SK-N-SH treated with all-trans-retinoic acid at 6 μM for 48 hours (cell line): ENCODE measurements around the gene CAPN13.

ENCODE experiments used
- CSDC2 ChIP-seq: fragments of 250-450 bp; sonication (Bioruptor Pico); IDR thresholded peaks from 2 replicates; pipeline ENCODE4 v1.5.0; 2020; ENCODE audit warnings: mild to moderate bottlenecking, moderate library complexity
- ISL1 ChIP-seq: fragments of 250-450 bp; sonication (Bioruptor Pico); IDR thresholded peaks from 2 replicates; pipeline ENCODE4 v2.1.2; 2022; ENCODE audit warnings: mild to moderate bottlenecking, moderate library complexity
- TCF4 ChIP-seq: fragments of 250-450 bp; sonication (Bioruptor Pico); IDR thresholded peaks from 2 replicates; pipeline ENCODE4 v1.8.0; 2021; ENCODE audit warnings: mild to moderate bottlenecking, moderate library complexity, borderline replicate concordance
- TOX ChIP-seq: fragments of 250-450 bp; sonication (Bioruptor Pico); IDR thresholded peaks from 2 replicates; pipeline ENCODE4 v1.8.0; 2021; ENCODE audit warnings: mild to moderate bottlenecking, moderate library complexity, borderline replicate concordance
- ZC3H10 ChIP-seq: fragments of 250-450 bp; sonication (Bioruptor Pico); IDR thresholded peaks from 2 replicates; pipeline ENCODE4 v1.5.1; 2021; ENCODE audit warnings: mild to moderate bottlenecking, moderate library complexity
- ZFP30 ChIP-seq: fragments of 450-650 bp; formaldehyde crosslinking; IDR thresholded peaks from 2 replicates; pipeline ENCODE4 v1.5.0; 2022; ENCODE audit warnings: mild to moderate bottlenecking, moderate library complexity
- TF ChIP-seq, protein P1 (sequence below): fragments of 250-450 bp; sonication (Bioruptor Pico); IDR thresholded peaks from 2 replicates; pipeline ENCODE4 v1.5.1; 2020; ENCODE audit warnings: low read depth, mild to moderate bottlenecking, moderate library complexity
- TF ChIP-seq, protein P2 (sequence below): fragments of 250-450 bp; sonication (Bioruptor Pico); IDR thresholded peaks from 2 replicates; pipeline ENCODE4 v1.5.1; 2021; ENCODE audit warnings: mild to moderate bottlenecking, moderate library complexity
- TF ChIP-seq, protein P3 (sequence below): fragments of 250-450 bp; sonication (Bioruptor Pico); IDR thresholded peaks from 2 replicates; pipeline ENCODE4 v1.8.0; 2020; ENCODE audit warnings: mild to moderate bottlenecking, moderate library complexity, borderline replicate concordance

DNA sequence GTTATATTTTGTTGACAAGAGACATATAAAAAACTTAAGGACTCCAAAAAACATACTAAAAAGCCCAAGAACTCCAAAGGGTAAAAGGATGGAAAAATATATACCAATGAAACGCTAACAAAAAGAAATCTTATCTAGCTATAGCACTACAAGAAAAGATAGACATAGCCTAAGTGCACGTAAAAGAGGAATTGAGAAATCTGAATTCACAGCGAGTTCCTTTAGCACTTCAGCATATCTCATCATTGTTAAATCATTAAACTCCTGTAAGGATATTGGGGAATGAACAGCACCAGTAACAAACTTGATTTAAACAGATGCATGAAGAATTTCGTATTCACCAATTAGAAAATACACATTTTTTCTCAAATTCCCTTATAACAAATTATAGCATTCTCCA is 134.1 kb downstream of the CAPN13 start:
- TF ChIP-seq, protein P1, sequence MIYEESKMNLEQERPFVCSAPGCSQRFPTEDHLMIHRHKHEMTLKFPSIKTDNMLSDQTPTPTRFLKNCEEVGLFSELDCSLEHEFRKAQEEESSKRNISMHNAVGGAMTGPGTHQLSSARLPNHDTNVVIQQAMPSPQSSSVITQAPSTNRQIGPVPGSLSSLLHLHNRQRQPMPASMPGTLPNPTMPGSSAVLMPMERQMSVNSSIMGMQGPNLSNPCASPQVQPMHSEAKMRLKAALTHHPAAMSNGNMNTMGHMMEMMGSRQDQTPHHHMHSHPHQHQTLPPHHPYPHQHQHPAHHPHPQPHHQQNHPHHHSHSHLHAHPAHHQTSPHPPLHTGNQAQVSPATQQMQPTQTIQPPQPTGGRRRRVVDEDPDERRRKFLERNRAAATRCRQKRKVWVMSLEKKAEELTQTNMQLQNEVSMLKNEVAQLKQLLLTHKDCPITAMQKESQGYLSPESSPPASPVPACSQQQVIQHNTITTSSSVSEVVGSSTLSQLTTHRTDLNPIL (CRISPR knock-in tag), result no peak
- TF ChIP-seq ZC3H10 (CRISPR knock-in tag) (no peak), CSDC2 (CRISPR knock-in tag) (no peak), TOX (CRISPR knock-in tag) (no peak), ZFP30 (CRISPR knock-in tag) (no peak), ISL1 (CRISPR knock-in tag) (no peak), TCF4 (CRISPR knock-in tag) (no peak)
- TF ChIP-seq, protein P2, sequence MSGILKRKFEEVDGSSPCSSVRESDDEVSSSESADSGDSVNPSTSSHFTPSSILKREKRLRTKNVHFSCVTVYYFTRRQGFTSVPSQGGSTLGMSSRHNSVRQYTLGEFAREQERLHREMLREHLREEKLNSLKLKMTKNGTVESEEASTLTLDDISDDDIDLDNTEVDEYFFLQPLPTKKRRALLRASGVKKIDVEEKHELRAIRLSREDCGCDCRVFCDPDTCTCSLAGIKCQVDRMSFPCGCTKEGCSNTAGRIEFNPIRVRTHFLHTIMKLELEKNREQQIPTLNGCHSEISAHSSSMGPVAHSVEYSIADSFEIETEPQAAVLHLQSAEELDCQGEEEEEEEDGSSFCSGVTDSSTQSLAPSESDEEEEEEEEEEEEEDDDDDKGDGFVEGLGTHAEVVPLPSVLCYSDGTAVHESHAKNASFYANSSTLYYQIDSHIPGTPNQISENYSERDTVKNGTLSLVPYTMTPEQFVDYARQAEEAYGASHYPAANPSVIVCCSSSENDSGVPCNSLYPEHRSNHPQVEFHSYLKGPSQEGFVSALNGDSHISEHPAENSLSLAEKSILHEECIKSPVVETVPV (CRISPR knock-in tag), result no peak
- TF ChIP-seq, protein P3, sequence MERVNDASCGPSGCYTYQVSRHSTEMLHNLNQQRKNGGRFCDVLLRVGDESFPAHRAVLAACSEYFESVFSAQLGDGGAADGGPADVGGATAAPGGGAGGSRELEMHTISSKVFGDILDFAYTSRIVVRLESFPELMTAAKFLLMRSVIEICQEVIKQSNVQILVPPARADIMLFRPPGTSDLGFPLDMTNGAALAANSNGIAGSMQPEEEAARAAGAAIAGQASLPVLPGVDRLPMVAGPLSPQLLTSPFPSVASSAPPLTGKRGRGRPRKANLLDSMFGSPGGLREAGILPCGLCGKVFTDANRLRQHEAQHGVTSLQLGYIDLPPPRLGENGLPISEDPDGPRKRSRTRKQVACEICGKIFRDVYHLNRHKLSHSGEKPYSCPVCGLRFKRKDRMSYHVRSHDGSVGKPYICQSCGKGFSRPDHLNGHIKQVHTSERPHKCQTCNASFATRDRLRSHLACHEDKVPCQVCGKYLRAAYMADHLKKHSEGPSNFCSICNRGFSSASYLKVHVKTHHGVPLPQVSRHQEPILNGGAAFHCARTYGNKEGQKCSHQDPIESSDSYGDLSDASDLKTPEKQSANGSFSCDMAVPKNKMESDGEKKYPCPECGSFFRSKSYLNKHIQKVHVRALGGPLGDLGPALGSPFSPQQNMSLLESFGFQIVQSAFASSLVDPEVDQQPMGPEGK (CRISPR knock-in tag), result no peak
